ENCODE data around the gene TMEM138.

TMEM138 gene

GRCh38 chr11:61359516-61359915, 2.7 kb upstream of the TMEM138 start:
- H4K20me1 ChIP-seq (ENCODE audit: insufficient read depth, low read length), result no peaks in the 10 kb centered on the region
- H3K9me2 ChIP-seq (replicated peaks; ENCODE audit: insufficient read depth, low read length), result no peaks in the 10 kb centered on the region
- peaks cover 6% of the 10 kb centered on the region for H3K36me3 ChIP-seq (replicated peaks; ENCODE audit: insufficient read depth, low read length)
- H3K79me2 ChIP-seq (ENCODE audit: low read length), result peaks cover 33% of the 10 kb centered on the region
- peaks cover 10% of the 10 kb centered on the region; the same call in 1 of the 2 replicates for H3F3A ChIP-seq (ENCODE audit: insufficient read depth, low read length)
- no peaks in the 10 kb centered on the region for H3K9me3 ChIP-seq (replicated peaks; ENCODE audit: insufficient read depth, low read length)
- H3K4me1 ChIP-seq (ENCODE audit: low read length), result peaks cover 15% of the 10 kb centered on the region; the same call in 1 of the 2 replicates
- H3K27me3 ChIP-seq (replicated peaks; ENCODE audit: insufficient read depth, low read length), result no peaks in the 10 kb centered on the region
- H2AFZ ChIP-seq (ENCODE audit: low read length), result no peak overlapping the region
- no peak overlapping the region for H3K4me3 ChIP-seq (ENCODE audit: low read length)
- no peak overlapping the region for H3K27ac ChIP-seq (ENCODE audit: low read length)
- no peak overlapping the region for H3K9ac ChIP-seq (ENCODE audit: low read length)
- no peak overlapping the region for H3K4me2 ChIP-seq (ENCODE audit: low read depth, low read length)
- TF ChIP-seq EZH2phosphoT487 (IDR thresholded peaks at IDR 0.05; ENCODE audit: low read length), result no peak
- no peak for DNase-seq

- no peak for TF ChIP-seq EZH2phosphoT487 (IDR thresholded peaks at IDR 0.05; ENCODE audit: low read length)
- Histone ChIP-seq H4K20me1 (ENCODE audit: insufficient read depth, low read length) (no peaks in the 10 kb centered on the region), H3K9me2 (replicated peaks; ENCODE audit: insufficient read depth, low read length) (no peaks in the 10 kb centered on the region), H3K9me3 (replicated peaks; ENCODE audit: insufficient read depth, low read length) (no peaks in the 10 kb centered on the region), H3K4me2 (ENCODE audit: low read depth, low read length) (peak overlapping the region; percentile 92), H3K4me1 (ENCODE audit: low read length) (peaks cover 15% of the 10 kb centered on the region; the same call in 1 of the 2 replicates), H3K9ac (ENCODE audit: low read length) (peak overlapping the region; percentile 98), H3K36me3 (replicated peaks; ENCODE audit: insufficient read depth, low read length) (peaks cover 6% of the 10 kb centered on the region), H2AFZ (ENCODE audit: low read length) (peak overlapping the region; percentile 97), H3K79me2 (ENCODE audit: low read length) (peaks cover 37% of the 10 kb centered on the region), H3F3A (ENCODE audit: insufficient read depth, low read length) (peaks cover 10% of the 10 kb centered on the region; the same call in 1 of the 2 replicates), H3K27me3 (replicated peaks; ENCODE audit: insufficient read depth, low read length) (no peaks in the 10 kb centered on the region), H3K27ac (ENCODE audit: low read length) (peak overlapping the region; percentile 98; the same call in 1 of the 2 replicates), H3K4me3 (ENCODE audit: low read length) (peak overlapping the region; percentile 83)
- peak; percentile 9 for DNase-seq
Measured at GRCh38 chr11:61361237-61361740, 885 bp upstream of the TMEM138 start.

GRCh38 chr11:61362542-61362875, 335 bp downstream of the TMEM138 start:
- no peaks in the 10 kb centered on the region for H3K9me2 ChIP-seq (replicated peaks; ENCODE audit: insufficient read depth, low read length)
- peak overlapping the region; percentile 97 for H2AFZ ChIP-seq (ENCODE audit: low read length)
- H3K4me2 ChIP-seq (ENCODE audit: low read depth, low read length), result peak overlapping the region; percentile 92
- H3K4me3 ChIP-seq (ENCODE audit: low read length), result peak overlapping the region; percentile 83
- peak overlapping the region; percentile 98; the same call in 1 of the 2 replicates for H3K27ac ChIP-seq (ENCODE audit: low read length)
- H4K20me1 ChIP-seq (ENCODE audit: insufficient read depth, low read length), result no peaks in the 10 kb centered on the region
- H3K36me3 ChIP-seq (replicated peaks; ENCODE audit: insufficient read depth, low read length), result peaks cover 12% of the 10 kb centered on the region
- no peak for TF ChIP-seq EZH2phosphoT487 (IDR thresholded peaks at IDR 0.05; ENCODE audit: low read length)
- H3K9ac ChIP-seq (ENCODE audit: low read length), result peak overlapping the region; percentile 98
- H3K27me3 ChIP-seq (replicated peaks; ENCODE audit: insufficient read depth, low read length), result no peaks in the 10 kb centered on the region
- peaks cover 37% of the 10 kb centered on the region for H3K79me2 ChIP-seq (ENCODE audit: low read length)
- peak; percentile 45 for DNase-seq
- peaks cover 10% of the 10 kb centered on the region; the same call in 1 of the 2 replicates for H3K4me1 ChIP-seq (ENCODE audit: low read length)
- peaks cover 10% of the 10 kb centered on the region; the same call in 1 of the 2 replicates for H3F3A ChIP-seq (ENCODE audit: insufficient read depth, low read length)
- no peaks in the 10 kb centered on the region for H3K9me3 ChIP-seq (replicated peaks; ENCODE audit: insufficient read depth, low read length)

GRCh38 chr11:61364012-61364675, 2.0 kb downstream of the TMEM138 start:
- Histone ChIP-seq H3K9me3 (replicated peaks; ENCODE audit: insufficient read depth, low read length) (no peaks in the 10 kb centered on the region), H3K27me3 (replicated peaks; ENCODE audit: insufficient read depth, low read length) (no peaks in the 10 kb centered on the region), H3K27ac (ENCODE audit: low read length) (no peak overlapping the region), H2AFZ (ENCODE audit: low read length) (no peak overlapping the region), H3K9ac (ENCODE audit: low read length) (no peak overlapping the region), H4K20me1 (ENCODE audit: insufficient read depth, low read length) (no peaks in the 10 kb centered on the region), H3K36me3 (replicated peaks; ENCODE audit: insufficient read depth, low read length) (peaks cover 12% of the 10 kb centered on the region), H3K79me2 (ENCODE audit: low read length) (peaks cover 37% of the 10 kb centered on the region), H3K9me2 (replicated peaks; ENCODE audit: insufficient read depth, low read length) (no peaks in the 10 kb centered on the region), H3F3A (ENCODE audit: insufficient read depth, low read length) (peaks cover 10% of the 10 kb centered on the region; the same call in 1 of the 2 replicates), H3K4me2 (ENCODE audit: low read depth, low read length) (no peak overlapping the region), H3K4me1 (ENCODE audit: low read length) (0 out of 2 replicates have a peak, but pooled peaks cover 5% of the 10 kb centered on the region), H3K4me3 (ENCODE audit: low read length) (no peak overlapping the region)
- TF ChIP-seq EZH2phosphoT487 (IDR thresholded peaks at IDR 0.05; ENCODE audit: low read length) (no peak), EZH2 (optimal IDR thresholded peaks at IDR 0.05; ENCODE audit: low read depth, low read length) (no peak), CTCF (IDR thresholded peaks at IDR 0.05; ENCODE audit: low read length) (no peak)
- DNase-seq, result no peak
